ENCODE measurements around the gene PRKACG.
"Not testable (repeated sequence)": the region's sequence is repeated elsewhere in the genome, so short reads cannot be mapped to it uniquely, and the experiment has no call there.

PRKACG gene

DNA sequence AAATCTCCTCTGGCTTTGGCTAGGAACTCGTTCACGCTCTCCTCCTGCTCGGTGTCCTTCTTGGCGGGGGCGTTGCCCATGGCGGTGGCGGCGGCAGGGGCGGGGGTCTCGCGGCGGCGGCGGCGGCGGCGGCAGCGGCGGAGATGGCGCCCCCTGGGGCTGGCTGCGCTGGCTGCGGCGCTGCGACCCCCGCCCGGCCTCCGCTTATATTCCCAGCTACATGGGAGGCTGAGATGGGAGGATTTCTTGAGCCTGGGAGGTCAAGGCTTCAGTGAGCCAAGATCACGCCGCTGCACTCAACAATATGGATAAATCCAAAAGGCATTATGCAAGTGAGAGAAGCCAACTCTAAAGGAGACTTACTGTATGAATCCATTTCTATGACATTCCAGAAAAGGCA, at the start of gene PRKACG:
TSS of gene PRKACG (minus strand) at position 101 of the 400 bp plus-strand sequence. CDS start at position 80, 21 bp downstream.
- no peak for DNase-seq

DNA sequence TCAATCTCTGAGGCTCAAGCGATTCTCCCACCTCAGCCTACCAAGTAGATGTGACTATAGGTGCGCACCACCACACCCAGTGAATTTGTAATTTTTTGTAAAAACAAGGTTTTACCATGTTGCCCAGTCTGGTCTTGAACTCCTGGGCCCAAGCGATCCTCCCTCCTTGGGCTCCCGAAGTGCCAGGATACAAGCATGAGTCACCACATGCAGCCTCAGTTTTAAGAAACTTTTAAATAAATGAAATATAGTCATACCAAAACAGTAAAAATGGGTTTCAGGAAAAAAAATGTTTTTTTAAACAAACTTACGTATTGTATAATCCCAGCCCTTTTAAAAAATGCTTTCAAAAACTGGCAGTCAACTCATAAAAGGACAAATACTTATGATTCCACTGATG, 48.3 kb upstream of the PRKACG start:
- no peak for DNase-seq

DNA sequence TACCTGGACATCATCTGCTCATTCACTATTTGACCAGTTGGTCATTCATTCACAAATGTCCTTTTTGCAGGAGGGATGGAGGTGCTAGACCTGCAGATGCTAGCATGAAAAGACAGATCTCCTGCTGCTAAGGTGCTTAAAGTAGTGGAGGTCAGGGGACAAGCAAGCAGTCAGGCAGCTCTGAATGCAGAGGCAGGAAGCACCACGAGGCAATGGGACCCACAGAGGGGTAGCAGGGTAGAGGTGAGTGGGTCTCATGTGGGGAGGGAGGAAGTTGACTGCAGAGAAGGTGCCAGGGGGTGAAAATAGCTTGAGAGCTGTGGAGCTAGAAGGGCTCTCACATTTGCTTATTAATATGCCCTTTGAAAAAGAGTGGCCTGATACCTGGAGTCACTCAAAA, 46.9 kb upstream of the PRKACG start:
- DNase-seq = no peak

GRCh38 chr9:69058101-69058500, 44.2 kb upstream of the PRKACG start:
- DNase-seq = no peak

- DNase-seq = no peak
Observed at GRCh38 chr9:69056191-69056815, 42.4 kb upstream of the PRKACG start.

GRCh38 chr9:69054989-69055388, 41.1 kb upstream of the PRKACG start:
- DNase-seq = no peak

GRCh38 chr9:69050936-69051335, 37.0 kb upstream of the PRKACG start:
- not testable (repeated sequence) for DNase-seq

- no peak for DNase-seq
Observed at GRCh38 chr9:69049094-69049493, 35.2 kb upstream of the PRKACG start.

DNA sequence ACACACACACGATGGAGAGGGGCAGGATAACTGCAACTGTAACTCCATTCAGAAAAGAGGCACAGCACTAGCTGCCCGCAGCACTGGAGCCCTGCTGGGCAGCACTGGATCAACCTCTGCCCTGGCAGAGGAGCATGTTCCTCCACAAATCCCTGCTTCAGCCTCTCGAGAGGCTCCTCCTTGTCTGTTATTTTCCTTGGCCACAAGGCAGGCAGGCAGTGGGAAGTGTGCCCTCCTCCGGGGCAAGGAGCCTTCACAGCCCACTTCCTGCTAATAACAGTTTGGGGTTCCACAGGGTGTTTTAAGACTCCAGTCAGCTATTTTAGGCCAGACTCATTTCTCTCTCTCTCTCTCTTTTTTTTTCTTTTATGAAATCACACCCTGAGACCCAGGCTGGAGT, 33.5 kb upstream of the PRKACG start:
- no peak for DNase-seq

DNA sequence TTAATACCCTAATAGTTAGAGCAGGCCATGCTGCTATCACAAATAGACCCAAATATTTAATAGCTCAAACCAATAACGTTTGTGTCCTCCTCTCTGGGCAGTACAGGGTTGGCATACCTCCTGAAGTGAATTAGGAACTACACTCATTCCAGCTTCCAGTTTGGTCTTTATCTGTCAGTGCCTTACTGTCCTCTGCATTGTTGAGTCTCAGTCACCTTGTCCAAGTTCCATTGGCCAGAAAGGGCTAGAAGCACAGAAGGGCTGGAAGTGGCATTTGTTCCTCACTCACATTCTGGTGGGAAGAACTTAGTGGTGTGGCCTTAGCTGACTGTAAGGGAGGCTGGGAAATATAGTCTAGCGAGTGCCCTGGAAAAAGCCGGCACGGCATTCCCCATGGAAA, 32.8 kb upstream of the PRKACG start:
- DNase-seq = no peak

DNA sequence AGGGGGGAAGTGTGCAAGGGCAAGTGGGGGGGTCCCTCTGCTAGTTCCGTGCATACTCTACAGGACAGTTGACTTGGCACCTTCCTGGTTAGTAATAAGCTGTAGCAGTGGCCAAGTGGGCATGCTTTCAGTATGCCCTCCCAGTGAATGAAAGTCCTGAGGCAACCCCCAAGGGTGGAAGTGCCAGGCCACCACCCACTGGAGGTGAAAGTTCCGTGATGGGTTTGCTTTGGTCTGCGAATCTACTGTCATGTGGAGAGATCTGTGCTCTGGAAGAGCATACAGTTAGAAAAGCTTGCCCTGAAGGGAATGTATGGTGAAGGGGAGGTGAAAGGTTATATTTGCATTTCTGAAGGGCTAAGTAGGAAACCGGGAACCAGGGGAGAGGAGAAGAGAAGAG, 31.9 kb upstream of the PRKACG start:
- DNase-seq = no peak

- no peak for DNase-seq
Observed at GRCh38 chr9:69044240-69045219, 30.6 kb upstream of the PRKACG start.

DNA sequence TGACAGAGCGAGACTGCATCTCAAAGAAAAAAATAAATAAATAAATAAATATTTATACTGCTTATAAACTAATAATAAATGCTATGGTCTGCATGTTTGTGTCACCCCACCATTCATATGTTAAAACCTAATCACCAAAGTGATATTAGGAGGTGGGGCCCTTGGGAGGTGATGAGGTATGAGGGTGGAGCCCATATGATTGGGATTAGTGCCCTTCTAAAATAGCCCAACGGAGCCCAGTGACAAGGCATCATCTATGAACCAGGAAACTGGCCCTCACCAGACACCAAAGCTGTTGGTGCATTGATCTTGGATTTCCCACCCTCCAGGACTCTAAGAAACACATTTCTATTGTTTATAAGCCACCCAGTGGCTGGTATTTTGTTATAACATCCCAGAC, 26.7 kb upstream of the PRKACG start:
- no peak for DNase-seq

GRCh38 chr9:69036799-69037198, 22.9 kb upstream of the PRKACG start:
- no peak for DNase-seq

DNA sequence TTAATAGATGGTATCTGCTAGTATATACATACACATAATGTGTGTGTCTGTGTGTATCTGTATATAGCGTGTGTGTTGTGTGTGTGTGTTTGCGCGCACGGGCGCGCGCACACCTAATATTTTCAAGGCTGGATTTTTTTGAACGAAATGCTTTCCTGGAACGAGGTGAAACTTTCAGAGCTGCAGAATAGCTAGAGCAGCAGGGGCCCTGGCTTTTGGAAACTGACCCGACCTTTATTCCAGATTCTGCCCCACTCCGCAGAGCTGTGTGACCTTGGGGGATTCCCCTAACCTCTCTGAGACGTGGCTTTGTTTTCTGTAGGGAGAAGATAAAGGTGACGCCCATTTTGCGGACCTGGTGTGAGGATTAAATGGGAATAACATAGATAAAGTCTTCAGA, 22.4 kb upstream of the PRKACG start:
- peak in 1 of 2 experiments; percentile 2 for DNase-seq

DNA sequence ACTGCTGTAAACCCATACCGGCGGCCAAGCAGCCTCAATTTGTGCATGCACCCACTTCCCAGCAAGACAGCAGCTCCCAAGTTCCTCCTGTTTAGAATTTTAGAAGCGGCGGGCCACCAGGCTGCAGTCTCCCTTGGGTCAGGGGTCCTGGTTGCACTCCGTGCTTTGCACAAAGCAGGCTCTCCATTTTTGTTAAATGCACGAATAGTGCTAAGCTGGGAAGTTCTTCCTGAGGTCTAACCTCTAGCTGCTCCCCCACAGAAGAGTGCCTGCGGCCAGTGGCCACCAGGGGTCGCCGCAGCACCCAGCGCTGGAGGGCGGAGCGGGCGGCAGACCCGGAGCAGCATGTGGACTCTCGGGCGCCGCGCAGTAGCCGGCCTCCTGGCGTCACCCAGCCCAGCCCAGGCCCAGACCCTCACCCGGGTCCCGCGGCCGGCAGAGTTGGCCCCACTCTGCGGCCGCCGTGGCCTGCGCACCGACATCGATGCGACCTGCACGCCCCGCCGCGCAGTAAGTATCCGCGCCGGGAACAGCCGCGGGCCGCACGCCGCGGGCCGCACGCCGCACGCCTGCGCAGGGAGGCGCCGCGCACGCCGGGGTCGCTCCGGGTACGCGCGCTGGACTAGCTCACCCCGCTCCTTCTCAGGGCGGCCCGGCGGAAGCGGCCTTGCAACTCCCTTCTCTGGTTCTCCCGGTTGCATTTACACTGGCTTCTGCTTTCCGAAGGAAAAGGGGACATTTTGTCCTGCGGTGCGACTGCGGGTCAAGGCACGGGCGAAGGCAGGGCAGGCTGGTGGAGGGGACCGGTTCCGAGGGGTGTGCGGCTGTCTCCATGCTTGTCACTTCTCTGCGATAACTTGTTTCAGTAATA, 21.8 kb upstream of the PRKACG start, which contains the start of gene FXN:
TSS of gene FXN (plus strand) at position 315 of the 871 bp plus-strand sequence. CDS start at position 346, 31 bp downstream.
- peak; percentile 75 to 76 for DNase-seq

- no peak for DNase-seq
Observed at GRCh38 chr9:69034071-69034470, 20.2 kb upstream of the PRKACG start.

- DNase-seq = no peak
Observed at GRCh38 chr9:69030851-69031645, 17.1 kb upstream of the PRKACG start.

GRCh38 chr9:69029535-69029934, 15.6 kb upstream of the PRKACG start:
- no peak for DNase-seq

- DNase-seq = peak in 1 of 2 experiments; percentile 3
Observed at GRCh38 chr9:69028754-69029153, 14.8 kb upstream of the PRKACG start.

DNA sequence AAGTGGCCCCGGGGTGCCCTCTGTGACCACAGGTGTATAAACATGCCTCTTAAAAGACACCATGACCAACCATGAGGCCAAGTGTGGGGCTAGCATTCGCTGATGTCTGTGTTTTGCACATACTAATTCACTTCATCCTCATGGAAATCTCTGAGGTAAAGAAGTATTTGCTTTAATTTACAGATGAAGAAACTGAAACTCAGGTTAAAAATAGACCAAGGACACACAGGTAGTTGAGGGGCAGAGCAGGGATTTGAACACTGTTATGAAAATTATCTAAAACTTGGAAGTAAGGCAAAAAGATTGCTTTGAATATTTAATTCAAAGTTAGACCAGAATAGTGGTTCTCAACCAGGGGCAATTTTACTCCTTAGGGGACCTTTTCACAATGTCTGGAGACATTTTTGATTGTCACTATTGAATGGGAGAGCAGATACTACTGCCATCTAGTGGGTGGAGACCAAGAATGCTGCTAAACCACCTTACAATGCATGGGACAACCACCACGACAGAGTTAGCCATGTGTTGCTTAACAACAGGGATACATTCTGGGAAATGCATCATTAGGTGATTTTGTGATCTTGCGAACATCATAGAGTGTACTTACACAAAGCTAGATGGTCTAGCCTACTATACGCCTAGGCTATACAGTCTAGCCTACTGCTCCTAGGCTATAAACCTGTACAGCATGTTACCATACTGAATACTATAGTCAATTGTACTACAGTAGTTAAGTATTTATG, 13.6 kb upstream of the PRKACG start:
- peak; percentile 4 to 6 for DNase-seq

All from activated CD4-positive, alpha-beta T cell treated with anti-CD3 and anti-CD28 coated beads, Interleukin-2, amount 50 U/mL, for 4 hours (primary cell).